Measurements from ENCODE around the gene CORO7. TPM values are rescaled to one million over a fixed set of nuclear protein-coding genes. Genes with fewer than 3 reads are reported as not detected.
A peak's percentile ranks its signal among the peaks of the same experiment; 100 is the strongest.

CORO7 gene
- total RNA-seq, 1 donor from 2014 or later = 101 TPM

DNA sequence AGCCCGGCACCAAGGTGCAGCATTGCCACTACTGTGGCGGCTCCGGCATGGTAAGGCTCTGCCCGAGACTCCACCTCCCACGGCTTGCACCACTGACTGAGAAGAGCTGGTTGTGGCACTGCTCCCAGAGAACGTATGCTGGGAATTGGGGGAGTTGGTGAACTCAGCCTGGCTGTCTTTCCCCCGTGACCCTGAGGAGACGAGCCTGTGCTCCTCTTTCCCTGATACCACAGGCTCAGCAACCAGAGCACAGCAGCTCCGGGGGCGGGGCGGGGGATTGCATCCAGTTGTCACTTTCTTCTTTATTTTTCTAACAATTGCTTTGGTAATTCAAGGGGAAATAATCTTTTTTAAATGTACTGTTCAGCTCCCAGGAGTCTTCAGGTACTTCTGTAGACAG lies 26.0 kb upstream of the CORO7 start:
- Mint-ChIP-seq H3K27ac (no peak overlapping the region), H3K4me1 (ENCODE audit: low read depth) (no peaks in the 10 kb centered on the region), H3K4me3 (ENCODE audit: low read depth) (no peak overlapping the region), H3K27me3 (ENCODE audit: low read depth) (no peaks in the 10 kb centered on the region), H3K36me3 (ENCODE audit: low read depth) (peaks cover 68% of the 10 kb centered on the region), H3K9me3 (no peaks in the 10 kb centered on the region)
- no peak for DNase-seq (ENCODE audit: low spot score)
- intact Hi-C loops (cut with micrococcal nuclease) = no loop called here

- H3K27me3 Mint-ChIP-seq (ENCODE audit: low read depth) = no peaks in the 10 kb centered on the region
- H3K36me3 Mint-ChIP-seq (ENCODE audit: low read depth) = peaks cover 68% of the 10 kb centered on the region
- intact Hi-C loops (cut with micrococcal nuclease) = no loop called here
- H3K4me1 Mint-ChIP-seq (ENCODE audit: low read depth) = peaks cover 7% of the 10 kb centered on the region
- no peak overlapping the region for H3K4me3 Mint-ChIP-seq (ENCODE audit: low read depth)
- no peak overlapping the region for H3K27ac Mint-ChIP-seq
- no peak for DNase-seq (ENCODE audit: low spot score)
- H3K9me3 Mint-ChIP-seq = no peaks in the 10 kb centered on the region
Measured at GRCh38 chr16:4437366-4437765, 21.0 kb upstream of the CORO7 start.

DNA sequence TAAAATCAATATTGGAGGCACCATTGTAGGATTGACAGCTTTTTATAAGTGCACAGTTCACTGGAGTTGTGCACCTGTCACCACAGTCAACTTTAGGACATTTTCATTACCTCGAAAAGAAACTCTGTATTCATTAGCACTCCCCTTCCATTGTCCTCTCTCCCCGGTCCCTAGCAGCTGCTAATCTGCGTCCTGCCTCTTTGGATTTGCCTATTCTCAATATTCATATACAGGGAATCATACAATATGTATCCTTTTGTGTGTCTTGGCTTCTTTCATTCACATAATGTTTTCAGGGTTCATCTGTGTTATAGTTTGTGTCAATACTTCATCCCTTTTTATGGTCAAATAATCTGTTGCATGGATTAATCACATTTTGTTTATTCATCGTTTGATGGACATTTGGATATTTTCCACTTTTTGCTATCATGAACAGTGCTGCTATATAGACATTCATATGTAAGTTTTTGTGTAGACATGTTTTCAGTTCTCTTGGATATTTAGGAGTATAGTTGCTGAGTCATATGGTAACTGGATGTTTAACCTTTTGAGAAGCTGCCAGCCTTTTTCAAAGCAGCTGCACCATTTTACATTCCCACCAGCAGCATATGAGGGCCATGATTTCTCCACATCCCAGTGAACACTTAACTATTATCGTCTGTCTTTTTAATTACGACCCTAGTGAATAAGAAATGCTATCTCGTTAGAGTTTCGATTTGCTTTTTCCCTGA lies 19.1 kb upstream of the CORO7 start:
- Mint-ChIP-seq H3K4me1 (ENCODE audit: low read depth) (peaks cover 8% of the 10 kb centered on the region), H3K27ac (no peak overlapping the region), H3K9me3 (no peaks in the 10 kb centered on the region), H3K4me3 (ENCODE audit: low read depth) (no peak overlapping the region), H3K36me3 (ENCODE audit: low read depth) (peaks cover 61% of the 10 kb centered on the region), H3K27me3 (ENCODE audit: low read depth) (no peaks in the 10 kb centered on the region)
- DNase-seq (ENCODE audit: low spot score) = no peak
- intact Hi-C loops (cut with micrococcal nuclease) = no loop called here

DNA sequence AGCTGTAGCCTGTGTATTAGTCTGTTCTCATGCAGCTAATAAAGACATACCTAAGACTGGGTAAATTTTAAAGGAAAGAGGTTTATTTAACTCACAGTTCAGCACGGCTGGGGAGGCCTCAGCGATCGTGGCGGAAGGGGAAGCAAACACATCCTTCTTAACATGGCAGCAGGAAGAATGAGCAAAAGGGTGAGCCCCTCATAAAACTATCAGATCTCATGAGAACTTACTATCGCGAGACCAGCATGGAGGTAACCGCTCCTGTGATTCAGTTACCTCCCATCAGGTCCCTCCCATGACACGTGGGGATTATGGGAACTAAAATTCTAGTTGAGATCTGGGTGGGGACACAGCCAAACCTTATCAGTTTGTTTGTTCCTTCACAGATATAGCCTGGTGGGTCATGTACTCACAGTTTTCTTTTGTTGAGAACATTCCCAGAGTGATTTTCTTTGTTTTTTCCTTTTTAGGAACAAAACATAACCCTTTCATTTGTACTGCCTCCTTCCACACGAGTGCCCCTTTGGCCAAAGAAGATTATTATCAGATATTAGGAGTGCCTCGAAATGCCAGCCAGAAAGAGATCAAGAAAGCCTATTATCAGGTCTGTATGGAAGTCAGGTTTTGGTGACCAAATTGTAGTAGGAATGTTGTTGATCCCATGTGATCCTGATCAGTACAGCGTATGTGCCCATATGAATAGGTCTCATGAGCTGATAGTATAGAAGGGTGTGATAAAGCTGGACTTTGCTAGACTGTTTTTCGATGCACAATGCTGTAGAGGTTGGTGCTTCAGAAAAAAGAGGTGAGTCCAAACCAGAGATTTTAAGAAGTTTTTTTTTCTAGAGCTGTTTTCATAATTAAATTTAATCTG lies 17.8 kb upstream of the CORO7 start:
- intact Hi-C loops (cut with micrococcal nuclease) = no loop called here
- no peaks in the 10 kb centered on the region for H3K27me3 Mint-ChIP-seq (ENCODE audit: low read depth)
- peaks cover 59% of the 10 kb centered on the region for H3K36me3 Mint-ChIP-seq (ENCODE audit: low read depth)
- H3K4me3 Mint-ChIP-seq (ENCODE audit: low read depth) = no peak overlapping the region
- no peak for DNase-seq (ENCODE audit: low spot score)
- no peaks in the 10 kb centered on the region for H3K9me3 Mint-ChIP-seq
- peaks cover 8% of the 10 kb centered on the region for H3K4me1 Mint-ChIP-seq (ENCODE audit: low read depth)
- no peak overlapping the region for H3K27ac Mint-ChIP-seq

GRCh38 chr16:4433228-4433627 lies 16.8 kb upstream of the CORO7 start:
- no peak overlapping the region for H3K4me3 Mint-ChIP-seq (ENCODE audit: low read depth)
- intact Hi-C loops (cut with micrococcal nuclease) = no loop called here
- peaks cover 59% of the 10 kb centered on the region for H3K36me3 Mint-ChIP-seq (ENCODE audit: low read depth)
- peaks cover 12% of the 10 kb centered on the region for H3K4me1 Mint-ChIP-seq (ENCODE audit: low read depth)
- no peak for DNase-seq (ENCODE audit: low spot score)
- H3K27me3 Mint-ChIP-seq (ENCODE audit: low read depth) = no peaks in the 10 kb centered on the region
- H3K27ac Mint-ChIP-seq = no peak overlapping the region
- no peaks in the 10 kb centered on the region for H3K9me3 Mint-ChIP-seq

DNA sequence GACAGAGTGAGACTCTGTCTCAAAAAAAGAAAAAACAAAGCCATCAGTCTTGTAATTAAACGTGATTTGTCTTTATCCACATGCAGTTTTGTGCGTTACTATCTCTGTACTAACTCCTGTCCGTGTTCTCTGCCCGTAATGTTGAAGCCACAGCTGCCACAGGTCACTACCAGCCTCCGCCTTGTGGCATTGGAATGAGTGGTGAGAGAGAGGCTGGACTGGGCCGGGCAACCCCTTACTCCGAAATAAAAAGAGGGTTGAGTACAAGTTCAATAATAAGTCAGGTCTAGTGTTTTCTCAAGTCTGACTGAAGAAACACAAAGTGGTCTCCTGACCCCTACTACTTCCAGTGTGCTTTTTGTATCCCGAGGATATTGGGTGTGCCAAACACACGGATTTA lies 14.6 kb upstream of the CORO7 start:
- intact Hi-C loops (cut with micrococcal nuclease) = no loop called here
- peaks cover 62% of the 10 kb centered on the region for H3K36me3 Mint-ChIP-seq (ENCODE audit: low read depth)
- no peak overlapping the region for H3K27ac Mint-ChIP-seq

GRCh38 chr16:4428500-4428899 lies 12.1 kb upstream of the CORO7 start:
- no peak overlapping the region for H3K27ac Mint-ChIP-seq
- H3K9me3 Mint-ChIP-seq = no peaks in the 10 kb centered on the region
- no peak for DNase-seq (ENCODE audit: low spot score)
- H3K4me1 Mint-ChIP-seq (ENCODE audit: low read depth) = peaks cover 23% of the 10 kb centered on the region
- H3K27me3 Mint-ChIP-seq (ENCODE audit: low read depth) = no peaks in the 10 kb centered on the region
- H3K36me3 Mint-ChIP-seq (ENCODE audit: low read depth) = peaks cover 45% of the 10 kb centered on the region
- H3K4me3 Mint-ChIP-seq (ENCODE audit: low read depth) = peak overlapping the region; percentile 40
- intact Hi-C loops (cut with micrococcal nuclease) = no loop called here

More for the DNA sequence above, 14.6 kb upstream of the CORO7 start:
- no peak for DNase-seq (ENCODE audit: low spot score)
- Mint-ChIP-seq H3K27me3 (ENCODE audit: low read depth) (no peaks in the 10 kb centered on the region), H3K4me3 (ENCODE audit: low read depth) (no peak overlapping the region), H3K4me1 (ENCODE audit: low read depth) (peaks cover 26% of the 10 kb centered on the region), H3K9me3 (no peaks in the 10 kb centered on the region)

- Mint-ChIP-seq H3K27me3 (ENCODE audit: low read depth) (no peaks in the 10 kb centered on the region), H3K27ac (peak overlapping the region; percentile 100), H3K9me3 (no peaks in the 10 kb centered on the region), H3K36me3 (ENCODE audit: low read depth) (peaks cover 36% of the 10 kb centered on the region), H3K4me1 (ENCODE audit: low read depth) (peaks cover 23% of the 10 kb centered on the region), H3K4me3 (ENCODE audit: low read depth) (peak overlapping the region; percentile 98)
- intact Hi-C loops (cut with micrococcal nuclease) = no loop called here
- DNase-seq (ENCODE audit: low spot score) = no peak
Measured at GRCh38 chr16:4426722-4427372, 10.5 kb upstream of the CORO7 start.

DNA sequence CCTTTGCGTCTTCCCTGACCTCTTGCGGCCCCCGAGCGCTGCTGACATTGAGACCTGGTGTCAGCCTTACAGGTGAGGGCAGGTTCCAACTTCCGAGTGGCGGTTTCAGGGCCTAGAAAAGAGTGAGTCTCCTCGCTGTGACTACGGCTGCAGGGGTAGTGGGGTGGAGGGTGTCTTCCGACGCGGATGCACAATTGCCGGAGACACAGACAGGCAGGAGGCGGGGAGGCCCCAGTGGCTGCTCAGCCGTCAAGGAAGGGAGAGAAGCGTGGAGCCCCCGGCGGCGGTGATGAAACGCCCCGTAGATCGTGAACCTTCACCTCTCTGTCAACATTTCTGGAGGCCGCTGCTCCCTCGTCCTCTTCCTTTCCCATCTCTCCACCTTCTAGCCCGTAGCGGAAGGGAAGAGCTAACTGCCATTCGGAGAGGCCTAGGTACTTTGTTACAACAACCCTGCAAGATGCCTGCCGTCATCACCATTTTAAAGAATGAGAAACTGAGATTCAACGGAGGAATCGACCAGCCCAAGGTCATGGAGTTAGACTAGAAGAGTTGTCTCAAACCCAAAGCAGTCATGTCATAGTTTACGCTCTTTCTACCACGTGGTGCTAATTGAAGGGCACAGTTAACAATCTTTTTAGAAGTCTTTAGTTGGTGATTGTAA lies 9.8 kb upstream of the CORO7 start:
- H3K9me3 Mint-ChIP-seq = no peaks in the 10 kb centered on the region
- peaks cover 32% of the 10 kb centered on the region for H3K36me3 Mint-ChIP-seq (ENCODE audit: low read depth)
- H3K27me3 Mint-ChIP-seq (ENCODE audit: low read depth) = no peaks in the 10 kb centered on the region
- peak overlapping the region; percentile 98 for H3K4me3 Mint-ChIP-seq (ENCODE audit: low read depth)
- intact Hi-C loops (cut with micrococcal nuclease) = no loop called here
- no peak for DNase-seq (ENCODE audit: low spot score)
- H3K4me1 Mint-ChIP-seq (ENCODE audit: low read depth) = peaks cover 23% of the 10 kb centered on the region
- H3K27ac Mint-ChIP-seq = peak overlapping the region; percentile 100

DNA sequence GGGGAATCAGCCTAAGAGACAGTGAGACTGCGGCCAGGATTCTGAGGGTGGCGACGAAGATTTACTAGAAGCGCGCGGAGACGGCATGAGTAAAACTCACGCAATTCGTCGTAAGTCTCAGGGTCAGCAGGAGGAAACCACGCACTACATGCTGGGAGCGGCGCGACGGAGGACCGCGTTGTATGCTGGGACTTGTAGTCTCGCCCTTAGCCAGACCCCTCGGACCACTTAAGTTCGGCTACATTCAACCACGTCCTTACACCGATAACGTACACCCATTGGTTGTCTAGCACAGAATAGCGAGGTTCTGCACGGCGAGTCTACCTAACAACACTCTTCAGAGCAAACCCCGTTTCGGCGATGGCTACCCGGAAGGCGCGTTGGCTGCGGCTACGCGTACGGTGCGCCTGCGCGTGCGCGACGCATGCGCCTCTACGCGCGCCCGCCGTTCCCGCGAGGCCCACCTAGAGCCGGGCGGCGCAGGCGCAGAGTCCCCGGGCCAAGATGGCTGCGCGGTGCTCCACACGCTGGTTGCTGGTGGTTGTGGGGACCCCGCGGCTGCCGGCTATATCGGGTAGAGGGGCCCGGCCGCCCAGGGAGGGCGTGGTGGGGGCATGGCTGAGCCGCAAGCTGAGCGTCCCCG lies 9.1 kb upstream of the CORO7 start, which contains the start of gene DNAJA3:
DNAJA3 (plus strand) TSS at position 491 of the 643 bp plus-strand sequence; CDS start at position 505, 14 bp downstream.
- H3K9me3 Mint-ChIP-seq = no peaks in the 10 kb centered on the region
- H3K27me3 Mint-ChIP-seq (ENCODE audit: low read depth) = no peaks in the 10 kb centered on the region
- H3K4me1 Mint-ChIP-seq (ENCODE audit: low read depth) = peaks cover 22% of the 10 kb centered on the region
- peaks cover 27% of the 10 kb centered on the region for H3K36me3 Mint-ChIP-seq (ENCODE audit: low read depth)
- peak within 1 kb of the TSS; percentile 98 for H3K4me3 Mint-ChIP-seq (ENCODE audit: low read depth)
- H3K27ac Mint-ChIP-seq = peak within 1 kb of the TSS; percentile 100
- peak; percentile 91 for DNase-seq (ENCODE audit: low spot score)
- intact Hi-C loops (cut with micrococcal nuclease) = loop anchor here (1.0 to 2.0 kb wide), 3 partner anchors 9 to 191 kb away; partner anchors contain the start of genes CORO7 and HMOX2

- Mint-ChIP-seq H3K4me3 (ENCODE audit: low read depth) (no peak overlapping the region), H3K27ac (no peak overlapping the region), H3K4me1 (ENCODE audit: low read depth) (peaks cover 8% of the 10 kb centered on the region), H3K36me3 (ENCODE audit: low read depth) (no peaks in the 10 kb centered on the region), H3K9me3 (no peaks in the 10 kb centered on the region), H3K27me3 (ENCODE audit: low read depth) (no peaks in the 10 kb centered on the region)
- no peak for DNase-seq (ENCODE audit: low spot score)
- intact Hi-C loops (cut with micrococcal nuclease) = no loop called here
Measured at GRCh38 chr16:4420505-4421105, 4.2 kb upstream of the CORO7 start.
